GM21529 (cell line): ENCODE measurements around the gene CLEC7A.

Experiments
- ATAC-seq: cut with Tn5 transposase; IDR thresholded peaks from one replicate; pipeline ENCODE4 v1.9.1; 2021; ENCODE audit not compliant: unreplicated experiment

The CLEC7A gene

DNA sequence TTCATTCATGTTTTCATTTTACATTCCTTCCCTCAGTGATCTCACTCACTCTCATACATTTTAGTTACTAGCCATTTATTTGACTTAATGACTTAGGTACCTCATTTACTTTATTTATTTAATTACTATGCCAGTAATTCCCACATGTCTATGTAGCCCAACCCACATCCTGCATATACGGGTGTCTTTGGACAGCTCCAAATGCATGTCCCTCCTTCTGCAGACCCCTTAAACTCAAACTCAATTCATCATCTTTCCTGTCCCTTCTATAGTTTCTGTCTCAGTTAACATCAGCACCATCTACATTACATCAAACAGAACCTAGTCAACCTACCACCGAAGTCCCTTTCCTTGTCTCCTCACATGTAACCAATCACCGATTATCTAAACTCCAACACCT is 34.0 kb downstream of the CLEC7A start:
- no peak for ATAC-seq

DNA sequence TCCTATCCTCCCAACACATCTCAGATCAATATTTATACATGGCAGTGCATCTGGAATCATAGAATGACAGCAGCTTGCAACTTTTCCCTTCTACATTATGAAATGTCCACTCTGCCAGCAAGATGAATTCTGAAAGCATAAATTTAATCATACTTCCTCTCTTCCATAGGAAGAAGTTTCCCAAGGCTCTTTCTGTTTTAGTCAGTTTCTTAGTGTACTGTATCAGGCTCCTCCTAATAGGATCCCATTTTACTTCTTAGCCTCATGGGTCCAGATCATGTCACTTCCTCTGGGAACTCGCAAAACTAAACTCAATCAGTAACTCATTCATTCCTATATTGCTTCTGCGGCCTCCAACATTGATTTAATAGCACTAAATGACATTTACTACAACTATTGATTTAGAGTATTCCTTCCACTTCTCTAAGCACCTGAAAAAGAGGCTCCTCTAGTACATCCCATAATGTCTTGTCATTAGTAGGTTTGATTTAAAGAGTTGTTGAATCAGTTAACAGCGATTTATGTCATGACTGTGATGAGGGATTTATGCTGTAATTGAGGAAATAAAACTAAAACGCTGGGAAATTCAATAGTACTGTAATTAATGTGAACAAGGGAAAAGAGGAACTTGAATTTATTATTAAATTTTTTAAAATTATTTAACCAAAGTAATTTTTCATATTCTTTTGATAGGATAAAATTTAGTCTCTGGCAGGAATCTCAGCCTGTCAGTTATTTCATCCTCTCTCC is 35.2 kb downstream of the CLEC7A start:
- ATAC-seq = no peak

DNA sequence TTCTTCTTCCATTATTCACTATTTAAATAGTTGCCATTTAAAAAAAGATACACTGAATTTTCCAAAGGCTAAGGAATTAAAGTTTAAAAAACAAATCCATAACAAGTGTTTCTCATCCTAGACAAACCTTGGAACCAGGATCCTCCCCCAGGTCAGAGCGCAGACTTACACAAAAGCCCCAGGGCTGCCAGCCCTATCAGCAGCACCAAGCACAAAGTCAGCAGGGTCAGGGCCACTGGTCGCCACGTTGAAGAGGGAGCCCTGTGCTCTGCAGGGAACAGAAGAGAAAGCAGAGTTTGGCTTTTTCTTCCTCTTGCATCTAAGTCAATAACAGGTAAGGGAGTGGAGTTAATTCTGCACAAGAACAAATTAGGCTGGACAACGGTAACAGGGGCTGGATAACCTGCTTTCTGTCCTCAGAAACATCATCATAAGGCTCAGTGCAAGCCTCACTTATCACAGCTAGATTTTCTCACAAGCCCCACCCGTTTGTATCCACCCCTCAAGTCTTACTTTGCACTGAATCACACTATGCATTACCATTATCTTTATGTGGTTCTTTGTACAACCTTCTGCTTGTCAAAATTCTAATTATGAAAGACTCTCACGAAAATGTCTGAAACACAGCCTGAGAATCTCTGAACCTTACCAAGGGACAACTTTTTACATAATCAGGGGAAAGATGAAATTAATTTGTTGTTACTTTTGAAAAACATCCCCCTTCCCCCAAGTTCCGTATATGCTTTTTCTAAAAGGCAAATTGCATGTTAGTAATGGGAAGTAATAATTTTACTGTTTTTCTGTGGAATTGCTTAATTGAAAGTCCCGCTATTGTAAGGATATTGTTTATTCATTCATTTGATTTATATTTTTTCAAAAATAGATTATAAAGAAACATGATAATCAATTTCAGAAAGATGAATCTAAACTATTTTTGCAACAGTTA is 40.8 kb downstream of the CLEC7A start:
- ATAC-seq = no peak

DNA sequence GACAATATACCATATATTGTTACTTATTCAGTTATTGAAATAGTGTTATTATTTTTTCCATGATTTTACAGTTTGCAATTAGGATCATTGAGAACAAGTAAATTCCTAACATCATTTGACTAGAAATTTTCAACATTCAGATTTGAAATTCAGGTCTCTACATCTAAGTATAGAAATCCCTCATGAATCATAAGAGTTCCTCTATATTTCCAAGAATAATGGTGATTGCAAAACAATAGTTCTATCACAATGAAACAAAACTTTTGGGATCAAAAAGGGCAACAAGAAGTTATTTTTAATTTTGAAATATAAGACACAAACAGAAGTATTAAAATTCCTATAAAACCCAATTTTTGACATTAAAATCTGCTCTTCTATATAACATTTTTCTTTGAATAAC is 42.0 kb downstream of the CLEC7A start:
- no peak for ATAC-seq

DNA sequence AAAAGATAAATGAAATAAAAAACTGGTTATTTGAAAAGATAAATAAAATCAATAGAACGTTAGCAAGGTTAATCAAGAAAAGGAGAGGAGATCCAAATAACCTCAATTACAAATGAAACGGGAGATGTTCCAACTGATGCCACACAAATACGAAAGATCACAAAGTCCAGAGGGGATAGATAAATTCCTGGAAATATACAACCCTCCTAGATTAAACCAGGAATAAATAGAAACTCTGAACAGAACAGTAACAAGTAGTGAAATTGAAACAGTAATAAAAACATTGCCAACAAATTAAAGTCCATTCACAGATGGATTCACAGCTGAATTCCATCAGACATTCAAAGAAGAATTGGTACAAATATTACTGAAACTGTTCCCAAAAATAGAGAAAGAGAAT is 43.6 kb downstream of the CLEC7A start:
- no peak for ATAC-seq

DNA sequence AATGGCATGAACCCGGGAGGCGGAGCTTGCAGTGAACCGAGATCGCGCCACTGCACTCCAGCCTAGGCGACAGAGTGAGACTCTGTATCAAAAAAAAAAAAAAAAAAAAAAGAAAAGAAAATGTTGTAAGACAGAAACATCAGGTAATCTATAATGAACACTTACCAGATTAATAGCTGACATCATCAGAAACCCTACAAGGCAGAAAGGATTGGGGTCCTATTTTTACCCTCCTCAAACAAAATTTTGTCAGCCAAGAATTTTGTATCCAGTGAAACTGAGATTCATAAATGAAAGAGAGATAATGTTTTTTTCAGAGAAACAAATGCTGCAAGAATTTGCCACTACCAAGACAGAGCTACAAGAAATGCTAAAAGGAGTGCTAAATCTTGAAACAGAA is 45.3 kb downstream of the CLEC7A start:
- no peak for ATAC-seq

DNA sequence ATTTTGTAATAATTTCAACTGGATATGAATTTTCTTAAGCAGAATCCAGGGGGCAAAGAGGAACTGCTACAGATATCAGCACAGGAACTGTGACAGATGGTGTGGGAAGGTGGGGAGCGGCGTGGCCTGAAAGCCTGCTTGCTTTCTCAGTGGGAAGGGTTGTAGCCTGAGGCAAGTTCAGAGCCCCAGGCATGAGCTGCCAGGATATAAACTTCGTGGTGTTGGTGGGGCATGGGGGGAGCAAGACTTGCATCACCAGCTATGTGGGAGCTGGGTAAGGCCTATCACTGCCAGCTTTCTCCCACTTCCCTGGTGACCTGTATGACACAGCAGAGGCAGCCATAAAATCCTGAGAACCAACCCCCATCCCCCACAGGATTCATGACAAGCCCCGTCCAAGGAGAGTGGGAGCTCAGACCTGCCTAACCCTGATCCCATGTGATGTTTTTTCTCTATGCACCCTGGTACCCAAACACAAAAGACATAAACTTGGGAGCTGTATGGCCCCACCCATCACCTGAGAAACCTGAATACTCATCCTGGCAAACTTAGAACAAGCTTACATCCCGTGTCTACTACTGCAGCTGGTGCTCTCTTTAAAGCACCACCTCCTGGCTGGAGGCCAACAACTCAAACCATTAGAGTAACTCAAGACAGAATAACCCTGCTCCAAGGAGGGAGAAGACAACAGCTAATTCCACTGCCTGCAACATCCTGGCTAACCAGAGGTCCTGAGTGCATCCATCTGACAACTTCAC is 47.7 kb downstream of the CLEC7A start:
- ATAC-seq = no peak

DNA sequence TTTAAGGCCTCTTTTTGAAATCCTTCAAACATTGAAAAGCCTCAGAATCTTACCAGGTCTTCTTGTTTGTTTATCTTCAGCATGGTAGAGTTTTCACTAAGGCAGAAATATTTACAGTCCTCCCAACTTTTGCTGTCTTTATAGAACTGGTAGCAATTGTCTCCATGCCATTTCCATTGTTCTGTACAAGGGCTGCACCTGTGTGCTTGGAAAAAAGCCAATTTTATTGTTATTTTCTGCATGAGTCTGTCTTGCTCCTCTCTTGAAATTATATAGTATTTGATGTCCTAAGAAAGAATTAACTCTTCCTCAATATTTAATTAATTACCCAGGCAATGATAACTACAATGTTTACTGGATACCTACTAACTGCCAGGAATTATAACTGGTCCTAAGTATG is 54.5 kb downstream of the CLEC7A start:
- ATAC-seq = no peak

DNA sequence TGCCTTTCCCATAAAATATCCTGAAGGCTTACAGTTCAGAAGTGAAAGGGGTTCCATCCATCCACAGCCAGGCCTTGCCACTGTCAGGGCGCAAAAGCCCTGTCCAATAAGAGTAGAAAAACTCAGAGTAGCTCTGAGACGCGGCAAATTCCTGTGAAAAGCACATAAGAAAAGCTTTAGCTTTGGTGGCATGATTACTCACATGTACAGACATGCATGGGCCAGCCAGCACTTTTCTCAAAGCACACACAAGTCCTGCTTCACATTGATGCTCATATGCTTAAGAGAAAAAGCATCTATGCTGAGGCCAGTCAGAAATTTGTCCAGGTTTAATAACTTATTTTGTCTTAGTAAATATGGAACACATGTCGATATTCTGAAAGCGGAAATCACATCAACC is 56.7 kb downstream of the CLEC7A start:
- no peak for ATAC-seq

DNA sequence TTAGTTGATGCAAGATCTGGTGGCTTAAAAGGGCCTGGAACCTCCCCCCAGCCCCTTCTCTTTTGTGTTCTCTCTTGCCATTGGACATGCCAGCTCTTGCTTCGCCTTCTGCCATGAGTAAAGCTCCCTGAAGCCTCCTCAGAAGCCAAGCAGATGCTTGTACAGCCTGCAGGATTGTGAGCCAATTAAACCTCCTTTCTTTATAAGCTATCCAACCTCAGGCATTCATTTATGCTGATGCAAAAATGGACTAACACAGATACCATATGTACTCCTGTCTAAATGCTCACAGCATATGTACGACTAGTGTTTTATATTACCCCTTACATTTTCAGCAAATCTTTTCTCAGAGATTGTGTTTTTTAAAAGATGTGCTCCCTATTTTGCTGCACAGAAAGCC is 57.9 kb downstream of the CLEC7A start:
- no peak for ATAC-seq

DNA sequence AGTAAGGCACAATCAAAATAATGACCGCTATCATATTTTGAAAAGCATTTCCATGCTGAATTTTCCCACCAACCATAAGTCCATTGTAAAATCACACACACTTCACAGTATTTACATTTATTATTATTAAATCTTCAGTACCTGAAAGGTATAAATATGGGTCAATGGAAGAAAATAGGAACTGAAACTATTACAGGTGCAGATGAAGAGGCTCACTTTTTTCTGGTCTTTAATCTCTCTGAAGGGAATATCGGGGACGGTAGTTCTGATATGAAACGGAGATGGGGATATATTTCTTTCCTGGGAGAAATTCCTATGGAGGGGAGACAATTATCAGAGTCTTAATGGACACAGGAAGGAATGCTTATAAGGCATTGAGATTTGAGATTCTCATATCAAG is 59.6 kb downstream of the CLEC7A start:
- ATAC-seq = no peak

DNA sequence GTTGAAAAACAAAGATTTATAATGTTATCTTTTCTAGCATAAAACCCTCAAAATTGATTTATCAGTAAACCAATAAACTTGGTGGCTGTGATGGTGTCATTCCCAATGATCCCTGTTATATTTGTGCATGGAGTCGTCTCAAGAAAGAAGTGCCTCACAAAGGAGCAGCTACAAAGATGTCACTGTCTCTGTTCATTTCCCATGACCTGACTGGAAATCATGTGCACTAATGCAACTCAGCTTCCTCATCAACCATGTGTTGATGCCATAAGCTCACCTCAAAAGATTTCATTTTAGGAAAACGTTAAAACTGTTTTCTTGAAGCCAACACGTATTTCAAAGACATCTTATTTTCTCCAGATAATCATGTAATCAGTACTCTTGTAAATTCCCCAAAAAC is 60.0 kb downstream of the CLEC7A start:
- no peak for ATAC-seq

DNA sequence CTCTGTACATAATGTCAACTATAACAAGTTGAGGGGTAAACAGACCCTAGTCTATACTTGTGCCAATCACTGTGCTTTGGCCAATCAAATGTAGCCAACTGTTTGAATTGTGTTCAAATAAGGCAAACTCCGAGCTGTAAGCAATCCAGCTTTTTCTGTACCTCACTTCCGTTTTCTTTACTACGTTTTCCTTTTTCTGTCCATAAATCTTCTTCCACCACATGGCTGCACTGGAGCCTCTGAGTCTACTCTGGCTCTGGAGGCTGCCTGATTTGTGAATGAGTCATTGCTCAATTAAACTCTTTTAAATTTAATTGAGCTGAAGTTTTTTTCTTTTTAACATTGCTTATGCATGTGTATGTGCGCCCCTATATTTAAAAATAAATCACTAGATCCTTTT is 60.9 kb downstream of the CLEC7A start:
- ATAC-seq = no peak

DNA sequence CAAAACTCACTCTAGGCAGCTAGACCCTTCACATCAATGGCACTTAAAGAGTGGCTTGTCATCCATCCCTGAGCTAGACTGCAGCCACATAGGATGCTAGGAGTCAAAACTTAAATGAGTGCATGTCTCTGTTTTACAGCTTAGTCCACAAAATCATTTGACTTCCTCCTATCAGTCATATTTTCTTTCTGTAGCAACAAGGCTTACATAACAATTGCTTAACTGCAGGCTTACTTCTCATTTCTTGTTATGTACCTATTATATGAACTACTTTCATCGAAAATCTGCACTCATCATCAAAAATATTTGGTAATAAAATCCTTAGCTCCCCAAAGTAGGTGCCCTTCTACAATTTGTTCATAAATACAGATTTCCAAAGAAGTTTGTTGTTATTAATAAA is 61.4 kb downstream of the CLEC7A start:
- ATAC-seq = no peak

DNA sequence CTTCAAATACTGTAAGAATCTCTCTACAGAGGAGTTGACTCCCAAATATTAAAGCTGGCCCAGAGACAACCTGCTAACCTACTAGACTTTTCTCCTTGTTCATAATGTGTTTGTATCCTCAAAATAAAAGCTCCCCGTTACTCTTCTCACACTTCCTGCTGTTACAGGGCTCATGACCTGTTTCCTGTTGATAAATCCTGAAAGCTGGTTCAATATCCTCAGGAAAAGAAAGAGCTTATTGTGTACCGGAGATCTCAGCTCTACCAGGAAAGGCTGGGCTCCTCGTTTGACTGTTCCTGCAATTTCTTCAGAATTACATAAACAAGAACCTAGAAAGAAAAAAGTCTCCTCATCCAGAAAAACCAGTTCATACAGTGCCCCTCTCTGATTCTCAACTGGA is 62.1 kb downstream of the CLEC7A start:
- no peak for ATAC-seq

DNA sequence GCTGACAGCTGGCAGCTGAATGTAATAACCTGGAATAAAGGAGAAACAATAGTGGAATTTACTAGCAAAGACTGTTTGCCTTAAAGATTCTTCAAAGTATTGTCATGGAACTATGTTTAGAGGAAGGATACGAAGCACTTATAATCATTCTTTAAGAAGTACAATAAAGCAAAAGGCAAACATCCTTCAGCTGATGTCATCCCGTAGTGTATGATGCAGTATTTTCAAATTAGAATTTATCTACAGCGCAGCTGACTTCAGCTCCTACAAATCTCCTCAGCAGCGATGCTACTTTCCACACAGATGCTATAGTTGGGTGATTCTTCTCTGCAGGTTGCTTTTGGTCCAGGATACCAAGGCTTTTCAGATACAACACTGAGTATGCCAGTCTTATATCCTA is 62.7 kb downstream of the CLEC7A start:
- no peak for ATAC-seq
